Stimulated activated CD8-positive, alpha-beta memory T cell treated with anti-CD3 and anti-CD28 coated beads, Interleukin-2, amount 100 ng/mL, for 48 hours (primary cell): Measurements from ENCODE around the gene PRKACB.
"Not testable (repeated sequence)": the region's sequence is repeated elsewhere in the genome, so short reads cannot be mapped to it uniquely, and the experiment has no call there.

Experiments
- DNase-seq, 2 donors: peaks; one replicate each; pipeline ENCODE4 v3.0.0-alpha.2; 2020; ENCODE audit warnings: low read depth in 2 of 2

PRKACB gene

DNA sequence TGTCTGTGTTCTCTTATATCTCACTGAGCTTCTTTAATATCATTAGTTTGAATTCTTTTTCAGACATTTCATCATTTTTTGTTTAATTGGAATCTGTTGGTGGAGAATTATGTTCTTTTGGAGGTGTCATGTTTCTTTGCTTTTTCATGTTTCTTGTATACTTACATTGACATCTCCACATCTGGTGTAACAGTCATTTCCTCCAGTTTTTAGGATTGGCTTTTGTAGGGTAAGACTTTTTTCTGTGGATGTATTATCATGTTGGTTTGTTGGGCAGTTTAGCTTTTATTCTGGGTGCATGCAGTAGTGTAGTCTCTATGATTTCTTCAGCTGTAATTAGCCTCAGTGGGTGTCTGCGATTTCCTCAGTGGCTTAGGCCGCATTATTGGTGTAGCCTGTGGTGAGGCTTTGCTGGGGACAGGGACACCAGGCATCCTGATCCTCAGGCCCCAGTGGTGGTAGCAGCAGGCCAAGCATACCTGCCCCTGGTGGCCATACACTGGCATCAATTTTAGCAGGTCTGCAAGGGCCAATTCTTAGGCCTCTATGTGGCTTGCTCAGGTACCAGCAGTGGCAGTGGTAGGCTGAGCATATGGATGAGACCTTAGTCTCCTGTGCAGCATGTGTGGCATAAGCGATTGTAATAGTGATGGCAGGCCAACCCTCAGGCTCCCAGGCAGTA, 79.8 kb downstream of the PRKACB start:
- no peak for DNase-seq

- no peak for DNase-seq
Observed at GRCh38 chr1:84224905-84225304, 80.8 kb downstream of the PRKACB start.

DNA sequence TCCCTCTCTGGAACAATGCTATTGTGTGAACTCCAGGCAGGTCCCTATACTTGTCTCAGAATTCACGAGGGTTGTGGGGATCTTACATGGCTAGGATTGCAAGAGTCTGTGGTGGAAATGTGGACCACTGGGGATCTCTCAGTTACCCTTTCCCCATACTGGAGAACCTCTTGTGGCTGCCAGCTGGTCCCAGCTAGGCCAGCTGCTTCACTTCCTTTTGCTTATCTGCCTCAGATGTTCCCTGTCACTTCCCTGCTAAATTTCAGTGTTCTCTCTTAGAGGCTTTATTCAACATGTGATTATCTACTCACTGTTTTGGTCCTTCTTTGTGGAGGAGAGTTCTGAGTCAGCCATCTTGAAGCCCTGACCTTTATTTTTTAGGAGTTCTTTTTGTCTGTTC, 81.6 kb downstream of the PRKACB start:
- no peak for DNase-seq

- DNase-seq = not testable (repeated sequence)
Observed at GRCh38 chr1:84232676-84233075, 88.6 kb downstream of the PRKACB start.

GRCh38 chr1:84236256-84236655, 92.2 kb downstream of the PRKACB start:
- no peak for DNase-seq

- no peak for DNase-seq
Observed at GRCh38 chr1:84242641-84243040, 98.6 kb downstream of the PRKACB start.

DNA sequence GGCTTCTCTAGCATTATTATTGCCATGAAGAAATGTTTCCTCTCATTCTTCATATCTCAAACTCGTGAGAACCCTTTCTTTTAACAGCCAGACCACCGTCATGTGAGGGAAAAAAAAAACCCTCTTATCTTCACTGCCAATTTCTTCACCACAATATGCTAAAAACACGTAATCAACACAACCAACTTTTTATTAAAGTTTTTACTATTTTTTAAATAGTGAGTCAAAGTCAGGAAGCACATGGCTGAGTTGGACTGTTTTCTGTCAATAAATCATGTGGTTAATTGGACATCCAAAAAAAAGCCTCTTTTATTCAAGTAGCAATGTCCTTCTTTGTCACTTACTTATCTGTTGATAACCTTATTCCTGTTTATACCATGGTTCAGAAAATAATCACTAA, 101.5 kb downstream of the PRKACB start:
- no peak for DNase-seq

- DNase-seq = no peak
Observed at GRCh38 chr1:84246213-84246612, 102.1 kb downstream of the PRKACB start.

- no peak for DNase-seq
Observed at GRCh38 chr1:84247425-84248220, 103.6 kb downstream of the PRKACB start.

DNA sequence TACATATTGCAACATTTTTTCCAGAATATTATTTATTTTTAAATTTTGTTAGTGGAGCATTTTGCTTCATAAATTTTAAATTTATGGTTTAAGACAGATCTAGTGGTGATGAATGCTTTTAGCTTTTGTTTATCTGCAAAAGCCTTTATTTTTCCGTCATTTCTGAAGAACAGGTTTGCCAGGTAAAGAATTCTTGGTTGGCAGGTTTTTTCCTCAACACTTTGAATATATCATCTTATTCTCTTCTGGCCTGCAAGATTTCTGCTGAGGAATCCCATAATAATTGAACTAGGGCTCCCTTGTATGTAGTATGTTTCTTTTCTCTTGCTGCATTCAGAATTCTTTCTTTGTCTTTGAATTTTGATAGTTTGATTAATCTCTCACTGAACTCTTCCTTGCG, 106.6 kb downstream of the PRKACB start:
- no peak for DNase-seq

DNA sequence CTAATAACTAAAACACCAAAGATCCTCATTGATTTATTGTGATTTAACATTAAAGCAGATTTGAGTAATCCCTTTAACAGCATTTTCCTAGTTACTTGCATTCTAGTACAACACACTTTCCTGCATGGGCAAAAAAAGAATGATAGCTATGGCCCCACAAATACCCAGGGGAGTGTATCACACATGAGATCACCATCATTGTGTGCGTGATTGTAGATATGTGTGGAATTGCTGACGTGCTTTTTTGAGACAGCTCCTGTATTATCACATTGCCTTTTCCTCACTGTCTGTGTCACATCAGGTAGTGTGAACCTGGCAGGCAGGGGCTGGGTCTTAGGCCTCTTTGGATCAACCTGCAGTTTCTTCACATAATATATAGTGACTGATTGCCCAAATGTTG, 109.0 kb downstream of the PRKACB start:
- DNase-seq = no peak

DNA sequence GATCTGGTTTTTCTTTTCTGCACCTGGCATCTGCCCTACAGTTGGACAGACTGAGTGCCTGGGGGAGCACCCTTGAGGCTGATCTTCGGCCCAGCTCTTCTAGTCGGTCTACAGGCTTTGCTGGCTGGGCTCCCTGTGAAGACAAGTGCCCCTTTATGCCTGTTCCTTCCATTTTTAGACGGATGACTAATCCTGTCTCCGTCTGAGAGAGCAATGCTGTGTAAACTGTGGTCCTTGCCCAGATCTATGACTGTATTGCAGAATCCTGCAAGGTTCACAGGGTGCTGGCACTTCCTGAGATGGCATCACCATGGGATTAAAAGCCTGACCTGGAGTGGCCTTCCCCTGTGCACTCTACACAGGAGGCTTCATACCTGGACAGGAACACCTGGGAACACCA, 109.8 kb downstream of the PRKACB start:
- no peak for DNase-seq

DNA sequence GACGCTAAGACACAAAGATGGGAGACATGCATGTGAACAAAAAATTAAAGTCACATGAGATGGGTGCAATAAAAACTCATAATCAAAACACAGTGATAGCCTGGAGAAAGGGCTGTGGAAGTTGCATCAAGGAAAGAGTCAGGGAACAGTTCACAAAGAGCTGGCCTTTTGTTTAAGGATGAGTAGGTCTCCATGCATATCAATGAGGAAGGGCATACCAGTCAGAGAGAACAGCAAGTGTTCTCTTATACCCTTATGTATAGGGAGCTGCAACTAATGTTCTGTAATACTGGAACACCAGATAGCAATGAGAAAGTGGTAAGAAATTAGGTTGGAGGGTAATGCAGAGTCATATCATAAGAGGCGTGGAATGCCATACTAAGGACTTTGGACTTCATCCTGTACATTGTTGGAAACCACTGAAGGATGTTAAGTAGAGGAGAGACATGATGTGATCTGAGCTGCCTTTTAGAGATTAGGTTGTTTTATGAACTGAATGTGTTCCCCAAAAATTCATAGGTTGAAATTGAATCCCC, 110.7 kb downstream of the PRKACB start:
- no peak for DNase-seq

DNA sequence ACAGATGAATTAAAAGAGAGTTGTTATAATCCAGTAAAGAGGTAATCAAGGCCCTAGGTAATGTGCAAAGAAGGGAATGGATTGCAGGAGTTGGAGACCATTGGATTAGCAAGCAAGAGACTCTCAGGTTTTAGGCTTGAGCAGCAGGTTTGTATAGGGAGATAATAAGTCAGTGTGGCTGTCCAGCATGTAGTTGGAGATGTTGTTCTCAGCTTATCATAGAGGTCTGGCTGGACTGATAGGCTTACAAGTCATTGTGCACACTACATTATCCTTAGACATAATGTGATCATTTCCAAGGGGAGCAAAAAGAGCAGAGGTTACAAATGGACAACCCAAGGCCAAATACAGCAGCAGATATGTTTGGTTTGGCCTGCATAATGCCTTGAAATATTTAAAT, 111.5 kb downstream of the PRKACB start:
- no peak for DNase-seq

DNA sequence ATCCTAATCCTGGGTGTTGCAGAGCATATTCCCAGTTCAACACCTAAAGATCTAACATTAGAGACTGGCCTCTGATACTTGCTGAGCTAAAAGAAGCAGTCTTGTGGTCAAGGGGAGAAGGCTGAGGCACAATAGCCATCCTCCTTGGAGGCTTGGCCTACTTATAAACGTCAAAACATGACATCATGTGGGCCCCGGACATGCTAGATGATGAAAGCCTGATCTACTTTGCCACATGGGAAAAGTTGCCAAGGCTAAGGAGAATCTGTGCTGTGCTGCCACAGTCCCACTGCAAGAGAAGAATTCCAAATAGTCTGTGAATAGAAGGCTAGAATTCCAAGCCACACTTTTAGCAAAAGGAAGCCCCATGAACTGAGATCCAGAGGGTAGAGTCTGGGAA, 113.5 kb downstream of the PRKACB start:
- DNase-seq = no peak

GRCh38 chr1:84259376-84259775, 115.3 kb downstream of the PRKACB start:
- no peak for DNase-seq

DNA sequence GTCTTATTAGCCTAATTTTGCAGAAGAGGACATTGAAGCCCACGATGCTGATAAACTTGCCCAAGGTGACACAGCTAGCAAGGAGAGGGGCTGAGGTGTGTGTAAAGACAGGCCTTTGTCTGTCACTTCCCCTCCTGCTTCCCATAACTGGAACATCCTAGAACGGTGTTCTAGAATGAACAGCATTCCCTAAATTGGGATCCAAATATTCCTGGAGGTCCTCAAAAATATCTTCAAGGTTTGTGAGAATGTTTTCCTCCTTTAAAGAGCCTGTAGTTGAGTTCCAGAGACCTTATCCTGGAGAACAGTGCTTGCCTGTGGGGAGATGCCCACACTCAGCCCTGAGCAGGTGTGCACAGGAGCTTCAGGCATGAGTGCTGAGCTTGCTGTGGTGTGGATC, 115.9 kb downstream of the PRKACB start:
- no peak for DNase-seq

- no peak for DNase-seq
Observed at GRCh38 chr1:84260852-84261518, 116.9 kb downstream of the PRKACB start.

- no peak for DNase-seq
Observed at GRCh38 chr1:84264961-84265360, 120.9 kb downstream of the PRKACB start.

GRCh38 chr1:84265867-84266266, 121.8 kb downstream of the PRKACB start:
- DNase-seq = no peak

GRCh38 chr1:84266748-84267147, 122.7 kb downstream of the PRKACB start:
- DNase-seq = no peak

- DNase-seq = no peak
Observed at GRCh38 chr1:84267476-84267875, 123.4 kb downstream of the PRKACB start.

DNA sequence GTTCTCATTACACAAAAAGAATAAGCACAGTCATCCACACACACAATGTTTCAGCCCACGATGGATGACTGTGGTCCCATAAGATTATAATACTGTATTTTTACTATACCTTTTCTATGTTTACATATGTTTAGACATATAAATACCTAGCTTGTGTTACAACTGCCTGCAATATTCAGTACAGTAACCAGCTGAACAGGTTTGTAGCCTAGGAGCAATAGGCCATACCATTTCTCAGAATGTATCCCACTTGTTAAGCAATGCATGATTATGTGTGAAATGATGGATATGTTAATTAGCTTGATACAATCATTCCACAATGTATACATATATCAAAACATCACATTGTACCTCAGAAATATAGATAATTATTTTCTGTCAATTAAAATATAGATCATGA, 124.3 kb downstream of the PRKACB start:
- DNase-seq = no peak
